Endothelial cell of umbilical vein (primary cell): ENCODE results near the gene CD163L1.

Experiments
- CTCF ChIP-seq, 2 donors: IDR thresholded peaks; 1 replicate in 1 of 2; 2 replicates in 1 of 2; pipeline ENCODE4 v1.5.1; 2011; ENCODE audit warnings: low read length in 2 of 2, mild to moderate bottlenecking in 2 of 2, moderate library complexity in 2 of 2, control low read depth in 1 of 2, inconsistent platforms in 1 of 2, low read depth in 1 of 2; ENCODE audit not compliant: insufficient read depth in 1 of 2; ENCODE audit errors: extremely low read depth in 1 of 2
- EZH2 ChIP-seq: IDR thresholded peaks from 2 replicates; pipeline ENCODE4 v1.6.1; 2012; ENCODE audit warnings: borderline replicate concordance, low read depth, mild to moderate bottlenecking, moderate library complexity, low read length, inconsistent platforms; ENCODE audit not compliant: severe bottlenecking
- JUN ChIP-seq: IDR thresholded peaks from 2 replicates; pipeline ENCODE4 v1.6.1; 2011; ENCODE audit warnings: borderline replicate concordance, low read depth; ENCODE audit not compliant: insufficient read length, insufficient read depth
- MAX ChIP-seq: IDR thresholded peaks from 2 replicates; pipeline ENCODE4 v1.6.1; 2011; ENCODE audit not compliant: insufficient read depth, insufficient read length
- POLR2A ChIP-seq: IDR thresholded peaks from 2 replicates; pipeline ENCODE4 v1.6.1; 2012; ENCODE audit warnings: low read depth, mild to moderate bottlenecking, control low read depth, low read length
- POLR2AphosphoS5 ChIP-seq: IDR thresholded peaks from 2 replicates; pipeline ENCODE4 v1.6.1; 2012; ENCODE audit warnings: low read depth, mild to moderate bottlenecking, control low read depth, low read length, moderate library complexity; ENCODE audit not compliant: insufficient read depth

GRCh38 chr12:7444076-7444475 lies at the start of gene CD163L1:
- TF ChIP-seq CTCF (IDR thresholded peaks at IDR 0.05; ENCODE audit: extremely low read depth in 1 of 2, insufficient read depth in 1 of 2, low read depth in 1 of 2, low read length in 2 of 2) (no peak), EZH2 (no peak), POLR2A (no peak), POLR2AphosphoS5 (no peak), JUN (no peak), MAX (no peak)
